IMR-90 (cell line): ENCODE measurements around the gene TFAM. TPM values are rescaled to one million over a fixed set of nuclear protein-coding genes. Genes with fewer than 3 reads are reported as not detected.

ENCODE experiments used
- ATAC-seq: fragments of 200-7000 bp; cut with Tn5 transposase; 2 replicates; pipeline ENCODE4 v1.9.1; 2020; ENCODE audit warnings: low read depth, mild to moderate bottlenecking, moderate library complexity
- BruUV-seq: library from RNA; stranded (reverse); fragments of 400-500 nt; replicated peaks from 2 replicates; lab custom pipeline; 2021; lab: Mats Ljungman, UMichigan
- CTCF ChIA-PET: fragments of 300-600 bp; formaldehyde crosslinking; extraction: SDS; loops from one replicate; lab custom pipeline; 2021; ENCODE audit warnings: antibody characterized with exemption; lab: Yijun Ruan, JAX
- POLR2A ChIA-PET: fragments of 300-600 bp; sonication (Branson Sonifier 250); formaldehyde crosslinking; loops from one replicate; lab custom pipeline; 2022; ENCODE audit warnings: antibody characterized with exemption; ENCODE audit not compliant: unreplicated experiment; lab: Charles Lee
- DNase-seq: peaks from one replicate; pipeline ENCODE4 v3.0.0; 2013
- H2AFZ ChIP-seq: replicated peaks from 2 replicates; pipeline ENCODE3; 2013; ENCODE audit warnings: low read length, mild to moderate bottlenecking; ENCODE audit not compliant: poor library complexity
- H2AK5ac ChIP-seq: 2 replicates; pipeline ENCODE4 v1.6.1; 2013; ENCODE audit warnings: low read depth, low read length, inconsistent platforms
- H2AK9ac ChIP-seq: replicated peaks from 2 replicates; pipeline ENCODE3; 2013; ENCODE audit warnings: mild to moderate bottlenecking, low read depth, low read length, moderate library complexity; ENCODE audit not compliant: poor library complexity
- H2BK120ac ChIP-seq: 2 replicates; pipeline ENCODE4 v1.6.1; 2013; ENCODE audit warnings: low read depth, low read length, inconsistent platforms
- H2BK15ac ChIP-seq: 3 replicates; pipeline ENCODE4 v1.6.1; 2013; ENCODE audit warnings: low read depth, low read length, inconsistent platforms
- H2BK20ac ChIP-seq: 2 replicates; pipeline ENCODE4 v1.6.1; 2013; ENCODE audit warnings: low read depth, mild to moderate bottlenecking, inconsistent platforms, low read length, moderate library complexity
- H2BK5ac ChIP-seq: 2 replicates; pipeline ENCODE4 v1.6.1; 2013; ENCODE audit warnings: mild to moderate bottlenecking, low read depth, low read length, inconsistent platforms; ENCODE audit not compliant: poor library complexity, severe bottlenecking
- H3K14ac ChIP-seq: replicated peaks from 2 replicates; pipeline ENCODE4 v1.6.1; 2013; ENCODE audit warnings: low read depth, low read length, inconsistent platforms
- H3K18ac ChIP-seq: 2 replicates; pipeline ENCODE4 v1.6.1; 2013; ENCODE audit warnings: low read depth, low read length, control low read depth
- H3K23ac ChIP-seq: 2 replicates; pipeline ENCODE4 v1.6.1; 2013; ENCODE audit warnings: low read depth, low read length, inconsistent platforms
- H3K27ac ChIP-seq: 2 replicates; pipeline ENCODE4 v1.5.1; 2013; ENCODE audit warnings: mild to moderate bottlenecking, control low read depth, low read length; ENCODE audit not compliant: insufficient read depth
- H3K27me3 ChIP-seq: 2 replicates; pipeline ENCODE4 v1.6.1; 2013; ENCODE audit warnings: low read length; ENCODE audit not compliant: control insufficient read depth, insufficient read depth
- H3K36me3 ChIP-seq: 2 replicates; pipeline ENCODE4 v1.6.1; 2013; ENCODE audit warnings: low read length, mixed read lengths; ENCODE audit not compliant: control insufficient read depth, insufficient read depth
- H3K4ac ChIP-seq: 2 replicates; pipeline ENCODE4 v1.6.1; 2013; ENCODE audit warnings: low read depth, low read length, inconsistent platforms
- H3K4me1 ChIP-seq: 2 replicates; pipeline ENCODE4 v1.6.1; 2013; ENCODE audit warnings: low read length, mixed read lengths; ENCODE audit not compliant: control insufficient read depth, insufficient read depth
- H3K4me2 ChIP-seq: 2 replicates; pipeline ENCODE4 v1.6.1; 2013; ENCODE audit warnings: low read depth, mild to moderate bottlenecking, control low read depth, low read length, moderate library complexity
- H3K4me3 ChIP-seq: 2 replicates; pipeline ENCODE4 v1.5.1; 2013; ENCODE audit warnings: low read depth, mild to moderate bottlenecking, control low read depth, low read length, moderate library complexity; ENCODE audit not compliant: insufficient read depth
- H3K56ac ChIP-seq: 2 replicates; pipeline ENCODE4 v1.6.1; 2013; ENCODE audit warnings: low read length, inconsistent platforms; ENCODE audit not compliant: insufficient read depth; ENCODE audit errors: extremely low read depth
- H3K79me1 ChIP-seq, 2 experiments: 2 replicates each; pipeline ENCODE4 v1.6.1; 2013; ENCODE audit warnings: low read length in 2 of 2, inconsistent platforms in 1 of 2, low read depth in 1 of 2
- H3K9ac ChIP-seq: 2 replicates; pipeline ENCODE4 v1.6.1; 2013; ENCODE audit warnings: low read depth, low read length, control low read depth
- H3K9me1 ChIP-seq: 2 replicates; pipeline ENCODE4 v1.6.1; 2013; ENCODE audit warnings: low read length, inconsistent platforms; ENCODE audit not compliant: insufficient read depth
- H3K9me3 ChIP-seq: 2 replicates; pipeline ENCODE4 v1.6.1; 2013; ENCODE audit warnings: low read length; ENCODE audit not compliant: control insufficient read depth, insufficient read depth
- H4K20me1 ChIP-seq: 2 replicates; pipeline ENCODE4 v1.6.1; 2013; ENCODE audit warnings: low read length, inconsistent platforms; ENCODE audit not compliant: insufficient read depth
- H4K5ac ChIP-seq: 2 replicates; pipeline ENCODE4 v1.6.1; 2013; ENCODE audit warnings: mild to moderate bottlenecking, low read depth, low read length, control low read depth
- H4K8ac ChIP-seq, 2 experiments: 2 replicates each; pipeline ENCODE4 v1.6.1; 2013; ENCODE audit warnings: low read depth in 2 of 2, low read length in 2 of 2, control low read depth in 1 of 2, inconsistent platforms in 1 of 2
- H4K91ac ChIP-seq: 2 replicates; pipeline ENCODE4 v1.6.1; 2013; ENCODE audit warnings: low read depth, low read length, inconsistent platforms; ENCODE audit not compliant: insufficient read depth
- BHLHE40 ChIP-seq: fragments of 150-350 bp; IDR thresholded peaks from 2 replicates; pipeline ENCODE4 v1.6.1; 2016; ENCODE audit warnings: mild to moderate bottlenecking, low read depth, low read length
- CHD1 ChIP-seq: IDR thresholded peaks from 2 replicates; pipeline ENCODE4 v1.6.1; 2012; ENCODE audit warnings: low read depth, low read length, improper control_type of control experiment
- CTCF ChIP-seq: conservative IDR thresholded peaks from 2 replicates; pipeline ENCODE4 v1.5.1; 2012; ENCODE audit warnings: mild to moderate bottlenecking, low read depth, low read length, improper control_type of control experiment
- FOS ChIP-seq: fragments of 150-350 bp; IDR thresholded peaks from 2 replicates; pipeline ENCODE4 v1.6.1; 2016; ENCODE audit warnings: low read depth, low read length
- MAFK ChIP-seq: IDR thresholded peaks from 2 replicates; pipeline ENCODE4 v1.6.1; 2012; ENCODE audit warnings: low read depth, low read length, improper control_type of control experiment
- MAZ ChIP-seq: IDR thresholded peaks from 2 replicates; pipeline ENCODE4 v1.6.1; 2012; ENCODE audit warnings: low read depth, mild to moderate bottlenecking, low read length, improper control_type of control experiment, moderate library complexity, borderline replicate concordance
- MXI1 ChIP-seq: IDR thresholded peaks from 2 replicates; pipeline ENCODE4 v1.6.1; 2012; ENCODE audit warnings: low read depth, mild to moderate bottlenecking, low read length, moderate library complexity, borderline replicate concordance
- NFE2L2 ChIP-seq: fragments of 150-350 bp; IDR thresholded peaks from 2 replicates; pipeline ENCODE4 v1.6.1; 2016; ENCODE audit warnings: low read depth, mild to moderate bottlenecking, low read length
- RFX5 ChIP-seq: IDR thresholded peaks from 2 replicates; pipeline ENCODE4 v1.8.0; 2012; ENCODE audit warnings: low read depth, mild to moderate bottlenecking, low read length, moderate library complexity
- SMC3 ChIP-seq: fragments of 150-350 bp; IDR thresholded peaks from 2 replicates; pipeline ENCODE4 v1.6.1; 2016; ENCODE audit warnings: low read depth, mild to moderate bottlenecking, antibody characterized with exemption, low read length, moderate library complexity
- WGBS, 2 experiments: methylation state at CpG; one replicate each; pipeline versions ENCODE4 v1.1.5 to v1.1.7; 2013; ENCODE audit warnings: missing lambda C conversion rate in 2 of 2; ENCODE audit not compliant: insufficient read length in 1 of 2; ENCODE audit errors: extremely low coverage in 2 of 2; 5-methylcytosine and 5-hydroxymethylcytosine counted together
- dilution Hi-C: fragments of 300-500 bp; cut with HindIII; formaldehyde crosslinking; loops from one replicate; pipeline ENCODE4 v1.14.3; 2018; ENCODE audit warnings: low sequenced_read_pairs; ENCODE audit not compliant: unreplicated experiment
- in situ Hi-C: fragments of 300-500 bp; cut with MboI; formaldehyde crosslinking; loops from 3 replicates; pipeline ENCODE4 v1.14.3; 2019; ENCODE audit warnings: low sequenced_read_pairs, inconsistent platforms, mixed read lengths
- intact Hi-C: fragments of 100-400 bp; cut with micrococcal nuclease; formaldehyde crosslinking; loops from 2 replicates; pipeline ENCODE4 v1.10.0; 2022
- polyA plus RNA-seq, 3 experiments: library from polyadenylated mRNA; depleted of rRNA; stranded (reverse); fragments of >200 nt; gene quantifications; 2 replicates each; pipeline ENCODE4 v1.2.3, GENCODE V29; 2012; ENCODE audit warnings: low replicate concordance in 1 of 3
- total RNA-seq: library from RNA; depleted of rRNA; stranded (reverse); fragments of >200 nt; gene quantifications from 2 replicates; pipeline ENCODE4 v1.2.3, GENCODE V29; 2012

TFAM gene
- total and polyA plus RNA-seq, 2 of the 4 experiments (the other 2 are of a cell fraction) = 7.6 to 16.7 TPM

GRCh38 chr10:58431903-58432302, 46.7 kb downstream of the TFAM start:
- no TSS peak for BruUV-seq
- Histone ChIP-seq H3K9me1 (no peaks in the 10 kb centered on the region), H2AK9ac (no peak overlapping the region), H3K4ac (peak overlapping the region; percentile 8; the same call in 1 of the 2 replicates), H3K79me1 (no peaks in the 10 kb centered on the region), H3K9me3 (no peaks in the 10 kb centered on the region), H3K4me2 (no peak overlapping the region), H3K18ac (no peak overlapping the region), H4K8ac (no peak overlapping the region), H3K23ac (no peak overlapping the region), H3K14ac (no peak overlapping the region; the same call in 1 of the 2 replicates), H2AK5ac (peak overlapping the region; percentile 48; the same call in 1 of the 2 replicates), H3K4me1 (peaks cover 7% of the 10 kb centered on the region), H4K91ac (peak overlapping the region; percentile 55; the same call in 1 of the 2 replicates), H4K5ac (no peak overlapping the region), H4K20me1 (no peaks in the 10 kb centered on the region; the same call in 1 of the 2 replicates), H3K36me3 (no peaks in the 10 kb centered on the region), H2AFZ (no peak overlapping the region), H2BK5ac (peak overlapping the region; percentile 24), H3K56ac (no peak overlapping the region), H2BK15ac (0 out of 3 replicates have a peak overlapping the region, but pooled peaks have one; percentile 42), H2BK20ac (no peak overlapping the region), H3K9ac (no peak overlapping the region), H2BK120ac (0 out of 2 replicates have a peak overlapping the region, but pooled peaks have one; percentile 3), H3K4me3 (no peak overlapping the region), H3K27ac (no peak overlapping the region), H3K27me3 (no peaks in the 10 kb centered on the region)
- intact Hi-C loops = no loop called here
- in situ Hi-C loops = no loop called here
- dilution Hi-C loops = no loop called here
- ChIA-PET POLR2A (no interaction called here), CTCF (no interaction called here)
- DNase-seq (peak; percentile 43), ATAC-seq (no peak)
- WGBS, 2 experiments = 100% methylated on average over 1 of the region's 2 CpGs; no CpG with 5 or more reads in 1 of the 2 experiments
- no peak for TF ChIP-seq FOS
- TF ChIP-seq MAFK = no peak
- TF ChIP-seq MAZ = no peak
- TF ChIP-seq RFX5 = no peak
- TF ChIP-seq NFE2L2 = no peak
- no peak for TF ChIP-seq CHD1
- no peak for TF ChIP-seq BHLHE40
- TF ChIP-seq MXI1 = no peak
- no peak for TF ChIP-seq SMC3
- TF ChIP-seq CTCF = no peak
